Liver (tissue), 3 donors: ENCODE results near the gene TBC1D13.
"Not testable (repeated sequence)": the region's sequence is repeated elsewhere in the genome, so short reads cannot be mapped to it uniquely, and the experiment has no call there.

Experiments used
- CTCF ChIP-seq: fragments of 150-350 bp; IDR thresholded peaks from 2 replicates; pipeline ENCODE4 v1.5.1; 2017; ENCODE audit warnings: improper control_type of control experiment, low read depth, low read length; ENCODE audit not compliant: missing input control
- FOXA1 ChIP-seq: IDR thresholded peaks from 2 replicates; pipeline ENCODE4 v1.6.1; 2016; ENCODE audit warnings: antibody characterized with exemption
- GABPA ChIP-seq, 2 donors: IDR thresholded peaks in 1 of 2; conservative IDR thresholded peaks in 1 of 2; 2 replicates each; pipeline ENCODE4 v1.6.1; 2016; ENCODE audit warnings: antibody characterized with exemption in 2 of 2, mild to moderate bottlenecking in 1 of 2, moderate library complexity in 1 of 2
- JUND ChIP-seq, 2 donors: IDR thresholded peaks; 2 replicates each; pipeline ENCODE4 v1.6.1; 2016; ENCODE audit warnings: antibody characterized with exemption in 2 of 2
- MAX ChIP-seq: IDR thresholded peaks from 2 replicates; pipeline ENCODE4 v1.6.1; 2016; ENCODE audit warnings: antibody characterized with exemption
- NR2F2 ChIP-seq: IDR thresholded peaks from 2 replicates; pipeline ENCODE4 v1.6.1; 2016; ENCODE audit warnings: antibody characterized with exemption
- RAD21 ChIP-seq, 2 donors: IDR thresholded peaks; 2 replicates each; pipeline ENCODE4 v1.6.1; 2016; ENCODE audit warnings: antibody characterized with exemption in 2 of 2, mild to moderate bottlenecking in 2 of 2
- REST ChIP-seq: IDR thresholded peaks from 2 replicates; pipeline ENCODE4 v1.6.1; 2016; ENCODE audit warnings: antibody characterized with exemption, mild to moderate bottlenecking
- SP1 ChIP-seq: IDR thresholded peaks from 2 replicates; pipeline ENCODE4 v1.6.1; 2018; ENCODE audit warnings: antibody characterized with exemption, mild to moderate bottlenecking
- TAF1 ChIP-seq: conservative IDR thresholded peaks from 2 replicates; pipeline ENCODE4 v1.6.1; 2016; ENCODE audit warnings: antibody characterized with exemption, mild to moderate bottlenecking
- YY1 ChIP-seq: IDR thresholded peaks from 2 replicates; pipeline ENCODE4 v1.6.1; 2016; ENCODE audit warnings: antibody characterized with exemption, mild to moderate bottlenecking
- donor health status: healthy.
- donor health status: healthy.

GRCh38 chr9:128854454-128854853, 67.4 kb downstream of the TBC1D13 start:
- TF ChIP-seq CTCF; NR2F2; FOXA1; RAD21 (IDR thresholded peaks at IDR 0.05); MAX; TAF1; GABPA (IDR thresholded peaks at IDR 0.05 in 1 of 2, conservative IDR thresholded peaks at IDR 0.05 in 1 of 2); YY1; REST; JUND (IDR thresholded peaks at IDR 0.05); SP1: not testable (repeated sequence)
